Activated naive CD4-positive, alpha-beta T cell treated with anti-CD3 and anti-CD28 coated beads, Interleukin-2, amount 50 U/mL, for 24 hours (primary cell): ENCODE data around the gene MMP24OS.

ENCODE experiments used
- H3K27ac Mint-ChIP-seq: one replicate; pipeline ENCODE4 v1.8.0; 2021; ENCODE audit warnings: mild to moderate bottlenecking, mixed read lengths
- H3K27me3 Mint-ChIP-seq: one replicate; pipeline ENCODE4 v1.8.0; 2021; ENCODE audit warnings: mixed read lengths
- H3K36me3 Mint-ChIP-seq: one replicate; pipeline ENCODE4 v1.8.0; 2021; ENCODE audit warnings: mixed read lengths
- H3K4me1 Mint-ChIP-seq: one replicate; pipeline ENCODE4 v1.8.0; 2021; ENCODE audit warnings: mixed read lengths
- H3K4me3 Mint-ChIP-seq: one replicate; pipeline ENCODE4 v1.8.0; 2021; ENCODE audit warnings: mild to moderate bottlenecking, mixed read lengths
- H3K9me3 Mint-ChIP-seq: one replicate; pipeline ENCODE4 v1.8.0; 2021; ENCODE audit warnings: mixed read lengths

Gene MMP24OS

GRCh38 chr20:35235881-35236280, 42.0 kb downstream of the MMP24OS start:
- Mint-ChIP-seq H3K4me3 (no peak overlapping the region), H3K9me3 (no peaks in the 10 kb centered on the region), H3K27me3 (peaks cover 4% of the 10 kb centered on the region), H3K27ac (no peak overlapping the region), H3K4me1 (no peaks in the 10 kb centered on the region), H3K36me3 (peaks cover 38% of the 10 kb centered on the region)

DNA sequence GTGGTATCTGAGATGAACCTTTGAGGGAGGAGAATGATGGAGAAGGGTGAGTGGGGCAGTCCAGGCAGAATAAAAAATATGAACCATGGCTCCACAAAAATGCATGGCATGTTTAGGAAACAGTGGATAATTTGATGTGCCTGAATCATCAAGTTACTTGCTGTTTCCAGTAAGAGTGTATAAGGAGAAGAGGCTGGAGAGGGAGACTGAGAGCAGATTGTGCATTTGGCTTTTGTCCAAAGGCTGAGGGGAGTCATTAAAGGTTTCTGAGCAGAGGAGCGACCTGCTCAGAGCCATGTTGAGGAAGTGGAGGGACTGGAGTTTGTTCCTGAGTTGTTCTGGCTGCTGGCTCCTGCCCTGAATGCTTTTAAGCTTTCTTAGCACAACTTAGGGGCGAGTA, 45.3 kb downstream of the MMP24OS start:
- Mint-ChIP-seq H3K36me3 (peaks cover 46% of the 10 kb centered on the region), H3K4me3 (no peak overlapping the region), H3K9me3 (no peaks in the 10 kb centered on the region), H3K27me3 (peaks cover 10% of the 10 kb centered on the region), H3K4me1 (no peaks in the 10 kb centered on the region), H3K27ac (no peak overlapping the region)

DNA sequence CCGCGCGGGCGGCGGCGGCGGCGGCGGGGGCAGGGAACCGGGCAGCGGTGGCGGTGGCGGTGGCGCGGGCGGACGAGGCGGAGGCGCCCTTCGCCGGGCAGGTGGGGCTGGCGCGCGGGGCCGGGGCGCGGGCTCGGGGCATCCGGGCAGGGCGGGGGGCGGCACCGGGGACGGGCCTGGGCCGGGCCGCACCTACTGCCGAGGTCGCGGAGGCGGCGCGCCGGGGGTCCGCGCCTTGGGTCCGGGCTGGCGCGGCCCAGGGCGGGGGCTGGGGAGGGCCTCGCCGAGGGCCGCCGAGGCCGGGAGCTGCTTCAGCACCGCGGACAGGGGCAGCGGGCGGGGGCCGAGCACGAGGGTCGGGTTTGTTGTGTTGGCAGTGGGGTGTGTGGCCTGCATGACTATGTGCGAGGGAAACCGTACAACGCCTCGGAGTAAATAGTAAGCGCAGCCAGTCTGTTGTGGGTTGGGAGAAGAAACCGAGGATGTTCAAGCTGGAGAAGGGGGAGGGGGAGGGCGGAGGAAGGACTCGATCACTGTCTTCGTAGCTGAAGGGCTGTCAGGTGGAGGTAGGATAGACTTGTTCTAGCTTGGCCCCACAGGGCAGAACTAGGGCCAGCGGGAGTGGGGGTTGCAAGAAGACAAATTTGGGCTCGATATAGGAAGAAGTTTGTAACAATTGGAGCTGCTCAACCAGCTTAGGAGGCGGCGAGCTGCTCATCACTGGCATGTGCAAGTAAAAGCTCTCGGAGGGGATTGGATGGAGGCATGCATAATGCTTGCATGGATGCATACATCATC, 50.8 kb downstream of the MMP24OS start:
- peaks cover 33% of the 10 kb centered on the region for H3K36me3 Mint-ChIP-seq
- no peak overlapping the region for H3K27ac Mint-ChIP-seq
- peak overlapping the region; percentile 79 for H3K4me3 Mint-ChIP-seq
- H3K27me3 Mint-ChIP-seq, result peaks cover 12% of the 10 kb centered on the region
- no peaks in the 10 kb centered on the region for H3K9me3 Mint-ChIP-seq
- H3K4me1 Mint-ChIP-seq, result peaks cover 4% of the 10 kb centered on the region
